Fibroblast of pulmonary artery (primary cell): ENCODE measurements around the gene SIGLEC1.

Source experiments
- DNase-seq: peaks from one replicate; pipeline ENCODE4 v3.0.0-alpha.2; 2010; ENCODE audit warnings: low read depth
- H3K4me3 ChIP-seq: replicated peaks from 2 replicates; pipeline ENCODE4 v1.5.1; 2011; ENCODE audit warnings: low read depth, mild to moderate bottlenecking, control low read depth, low read length, moderate library complexity
- TF ChIP-seq, protein P1 (sequence below): IDR thresholded peaks from 2 replicates; pipeline ENCODE4 v1.5.1; 2011; ENCODE audit warnings: mild to moderate bottlenecking, control low read depth, low read length, inconsistent platforms; ENCODE audit errors: missing control alignments

Gene SIGLEC1

DNA sequence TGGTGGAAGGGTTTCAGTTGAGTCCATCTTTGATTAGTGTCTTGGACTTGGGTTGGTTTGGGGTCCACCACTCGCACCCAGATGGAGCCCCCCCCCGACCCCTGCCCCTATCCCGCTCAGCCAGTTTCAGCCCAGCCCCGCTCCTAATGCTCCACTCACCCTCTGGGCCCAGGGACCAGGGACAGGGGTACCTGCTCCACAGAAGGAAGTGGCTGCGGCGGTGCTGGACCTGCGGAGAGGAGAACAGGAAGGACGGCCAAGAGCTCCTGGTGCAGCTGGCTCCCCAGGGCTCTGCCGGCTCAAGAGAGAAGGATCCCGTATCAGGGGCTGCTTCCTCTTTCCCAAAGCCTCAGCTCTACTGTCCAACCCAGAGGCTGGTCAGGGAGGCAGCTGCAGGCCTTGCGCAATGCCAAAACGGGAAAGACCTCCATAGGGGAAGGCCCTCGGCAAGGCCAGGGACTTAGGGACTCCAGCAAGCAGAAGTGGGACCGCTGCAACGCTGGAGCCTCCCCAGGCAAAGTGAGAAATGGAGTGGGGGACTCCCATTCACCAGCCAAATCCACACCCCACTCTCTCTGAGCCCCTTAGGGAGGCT, at the start of gene SIGLEC1:
TSS of gene SIGLEC1 (minus strand) at position 322 of the 595 bp plus-strand sequence. CDS start 5,472 bp downstream, outside the sequence.
- no peak within 1 kb of the TSS for H3K4me3 ChIP-seq

DNA sequence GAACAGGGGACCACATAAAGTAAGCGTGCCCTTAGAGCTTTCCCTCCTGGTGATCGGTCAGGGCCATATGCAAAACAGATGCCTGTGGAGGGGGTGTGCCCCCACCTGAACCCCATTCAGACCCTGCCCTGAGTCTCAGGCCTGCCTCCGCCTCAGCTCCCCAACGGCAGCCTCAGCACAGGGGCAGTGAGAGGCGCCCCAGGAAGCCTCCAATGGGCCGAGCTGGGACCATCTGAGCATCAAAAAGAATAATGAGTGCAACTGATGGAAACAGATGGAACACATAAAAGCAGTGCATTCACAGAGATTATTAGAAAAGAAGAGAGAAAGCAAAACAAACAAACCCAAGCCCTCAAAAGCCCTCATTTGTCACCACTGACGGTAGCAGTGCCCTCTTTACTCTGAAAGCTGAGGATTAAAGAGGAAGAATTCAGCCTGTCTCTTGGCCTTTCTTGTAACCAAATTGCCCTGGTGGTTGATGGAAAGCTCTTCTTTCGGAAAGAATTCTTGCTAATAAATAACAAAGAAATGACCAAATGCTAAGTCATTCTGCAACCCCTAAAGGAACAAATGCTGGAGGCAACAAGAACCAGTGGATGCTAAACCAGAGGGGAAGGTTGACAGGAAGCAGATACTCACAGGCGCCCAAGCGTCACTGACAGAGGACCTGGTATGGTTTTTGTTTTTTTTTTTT, 48.4 kb upstream of the SIGLEC1 start:
- TF ChIP-seq, protein P1, sequence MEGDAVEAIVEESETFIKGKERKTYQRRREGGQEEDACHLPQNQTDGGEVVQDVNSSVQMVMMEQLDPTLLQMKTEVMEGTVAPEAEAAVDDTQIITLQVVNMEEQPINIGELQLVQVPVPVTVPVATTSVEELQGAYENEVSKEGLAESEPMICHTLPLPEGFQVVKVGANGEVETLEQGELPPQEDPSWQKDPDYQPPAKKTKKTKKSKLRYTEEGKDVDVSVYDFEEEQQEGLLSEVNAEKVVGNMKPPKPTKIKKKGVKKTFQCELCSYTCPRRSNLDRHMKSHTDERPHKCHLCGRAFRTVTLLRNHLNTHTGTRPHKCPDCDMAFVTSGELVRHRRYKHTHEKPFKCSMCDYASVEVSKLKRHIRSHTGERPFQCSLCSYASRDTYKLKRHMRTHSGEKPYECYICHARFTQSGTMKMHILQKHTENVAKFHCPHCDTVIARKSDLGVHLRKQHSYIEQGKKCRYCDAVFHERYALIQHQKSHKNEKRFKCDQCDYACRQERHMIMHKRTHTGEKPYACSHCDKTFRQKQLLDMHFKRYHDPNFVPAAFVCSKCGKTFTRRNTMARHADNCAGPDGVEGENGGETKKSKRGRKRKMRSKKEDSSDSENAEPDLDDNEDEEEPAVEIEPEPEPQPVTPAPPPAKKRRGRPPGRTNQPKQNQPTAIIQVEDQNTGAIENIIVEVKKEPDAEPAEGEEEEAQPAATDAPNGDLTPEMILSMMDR, result no peak
- no peak overlapping the region for H3K4me3 ChIP-seq
- DNase-seq, result no peak

More for the DNA sequence above, at the start of gene SIGLEC1:
- DNase-seq, result no peak
- TF ChIP-seq, protein P1, result no peak

DNA sequence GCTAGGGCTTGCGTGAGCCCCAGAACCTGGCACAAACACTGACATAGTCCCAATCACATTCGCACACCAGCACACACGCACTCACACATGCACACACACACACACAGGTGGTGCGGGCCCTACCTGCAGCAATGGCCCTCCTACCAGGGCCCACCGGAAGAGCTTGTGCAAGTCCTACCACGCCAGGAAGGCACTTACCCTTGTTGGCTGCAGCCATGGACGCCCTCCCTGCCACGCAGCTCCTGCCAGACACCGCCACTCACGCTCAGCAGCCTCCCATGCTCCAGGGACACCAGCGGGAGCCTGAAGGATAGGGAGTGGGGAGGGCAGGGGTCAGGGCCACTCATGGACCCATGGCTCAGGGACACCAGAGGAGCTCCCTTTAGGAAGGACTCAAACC, 47.5 kb upstream of the SIGLEC1 start:
- H3K4me3 ChIP-seq, result no peak overlapping the region
- no peak for DNase-seq

DNA sequence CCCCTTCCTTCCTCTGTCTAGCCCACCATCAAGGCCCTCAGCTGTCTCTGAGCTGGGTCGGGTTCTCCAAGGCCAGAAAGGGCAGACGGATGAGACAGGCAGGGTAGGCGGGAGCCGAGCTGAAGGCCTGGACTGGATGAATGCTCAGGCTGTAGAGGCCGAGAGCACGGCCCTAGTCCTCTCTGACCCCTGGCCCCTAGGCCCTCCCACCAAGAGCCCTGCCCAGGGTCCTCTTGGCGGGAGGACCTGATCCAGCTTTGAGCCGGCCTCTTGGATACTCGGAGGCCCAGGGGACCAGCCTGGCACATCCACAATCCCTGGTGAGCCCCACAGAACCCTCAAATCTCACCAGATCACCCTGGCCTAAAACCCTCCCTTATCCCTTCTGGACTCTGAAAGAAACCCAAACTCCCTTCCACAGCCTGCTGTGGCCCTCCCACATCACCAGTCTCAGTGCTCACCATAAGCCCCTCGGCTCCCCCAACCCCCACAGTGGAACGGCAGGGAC, 47.0 kb upstream of the SIGLEC1 start:
- DNase-seq, result no peak
- TF ChIP-seq, protein P1, result no peak
- no peak overlapping the region for H3K4me3 ChIP-seq

More for the DNA sequence above, 47.5 kb upstream of the SIGLEC1 start:
- TF ChIP-seq, protein P1, result no peak

DNA sequence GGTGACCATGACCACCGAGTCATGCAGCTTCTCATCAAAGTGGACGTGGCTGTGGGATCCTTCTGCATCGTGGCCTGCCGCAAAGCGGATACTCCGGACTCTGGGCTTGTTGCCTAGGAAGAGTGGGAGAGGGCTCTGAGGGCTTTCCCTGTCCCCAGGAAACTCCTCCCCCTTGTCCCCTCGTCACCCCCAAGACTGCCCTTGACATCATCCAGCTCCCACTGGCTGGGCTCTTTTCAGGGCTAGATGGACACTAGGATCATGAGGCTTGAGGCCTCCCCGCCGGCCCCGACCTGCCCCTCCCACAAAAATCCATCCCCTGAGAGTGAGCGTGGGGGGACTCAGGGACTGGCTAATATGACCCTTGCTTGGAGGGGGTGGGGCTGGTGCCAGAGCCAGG, 46.2 kb upstream of the SIGLEC1 start:
- H3K4me3 ChIP-seq, result no peak overlapping the region
- TF ChIP-seq, protein P1, result no peak
- no peak for DNase-seq

DNA sequence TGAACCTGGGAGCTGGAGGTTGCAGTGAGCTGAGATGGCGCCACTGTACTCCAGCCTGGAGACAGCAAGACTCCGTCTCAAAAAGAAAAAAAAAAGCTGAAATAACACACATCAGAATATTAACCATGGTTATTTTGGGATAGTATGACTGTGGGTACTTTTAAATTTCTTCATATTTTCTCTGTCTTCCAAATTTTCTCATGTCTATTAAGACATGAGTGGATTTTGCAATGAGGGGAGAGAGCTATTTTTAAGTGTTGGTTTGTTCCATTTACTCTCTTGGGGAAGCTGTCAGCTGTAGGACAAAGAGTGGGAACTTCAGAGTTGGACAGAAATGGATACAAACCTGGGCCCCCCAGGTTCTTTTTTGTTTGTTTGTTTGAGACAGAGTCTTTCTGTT, 44.9 kb upstream of the SIGLEC1 start:
- DNase-seq, result no peak
- TF ChIP-seq, protein P1, result no peak
- H3K4me3 ChIP-seq, result no peak overlapping the region
